ENCODE measurements around the gene C10orf90.
"Not testable (repeated sequence)": the region's sequence is repeated elsewhere in the genome, so short reads cannot be mapped to it uniquely, and the experiment has no call there.

The C10orf90 gene

GRCh38 chr10:126583552-126584200 is 86.8 kb downstream of the C10orf90 start:
- no peak for DNase-seq

- no peak for DNase-seq
These were observed 88.8 kb downstream of the C10orf90 start for GRCh38 chr10:126581648-126582046.

- no peak for DNase-seq
These were observed 89.4 kb downstream of the C10orf90 start for GRCh38 chr10:126580873-126581647.

GRCh38 chr10:126576336-126576735 is 94.2 kb downstream of the C10orf90 start:
- DNase-seq: no peak

GRCh38 chr10:126570621-126571602 is 99.6 kb downstream of the C10orf90 start:
- DNase-seq: no peak

GRCh38 chr10:126570245-126570570 is 100.3 kb downstream of the C10orf90 start:
- no peak for DNase-seq

GRCh38 chr10:126569513-126570244 is 100.8 kb downstream of the C10orf90 start:
- DNase-seq: no peak

GRCh38 chr10:126568809-126569385 is 101.6 kb downstream of the C10orf90 start:
- no peak for DNase-seq

GRCh38 chr10:126565871-126566270 is 104.6 kb downstream of the C10orf90 start:
- DNase-seq: no peak

GRCh38 chr10:126565441-126565840 is 105.1 kb downstream of the C10orf90 start:
- no peak for DNase-seq

GRCh38 chr10:126564326-126564888 is 106.1 kb downstream of the C10orf90 start:
- no peak for DNase-seq

- DNase-seq: no peak
These were observed 107.1 kb downstream of the C10orf90 start for GRCh38 chr10:126563361-126563760.

GRCh38 chr10:126561921-126562680 is 108.4 kb downstream of the C10orf90 start:
- DNase-seq: no peak

- no peak for DNase-seq
These were observed 109.1 kb downstream of the C10orf90 start for GRCh38 chr10:126561294-126561920.

- no peak for DNase-seq
These were observed 111.6 kb downstream of the C10orf90 start for GRCh38 chr10:126558881-126559280.

GRCh38 chr10:126551202-126551601 is 119.3 kb downstream of the C10orf90 start:
- no peak for DNase-seq

GRCh38 chr10:126550586-126550985 is 119.9 kb downstream of the C10orf90 start:
- not testable (repeated sequence) for DNase-seq

- no peak for DNase-seq
These were observed 121.1 kb downstream of the C10orf90 start for GRCh38 chr10:126549344-126549743.

GRCh38 chr10:126544565-126544964 is 125.9 kb downstream of the C10orf90 start:
- no peak for DNase-seq

GRCh38 chr10:126538439-126539135 is 131.9 kb downstream of the C10orf90 start:
- DNase-seq: no peak

Data from inflammatory macrophage treated with lipopolysaccharide for 1 hour (primary cell).